Right atrium auricular region (tissue), 2 donors: ENCODE results near the gene LRRC37A3. TPM values are rescaled to one million over a fixed set of nuclear protein-coding genes. Genes with fewer than 3 reads are reported as not detected.
A peak's percentile ranks its signal among the peaks of the same experiment; 100 is the strongest.
"Not testable (repeated sequence)": the region's sequence is repeated elsewhere in the genome, so short reads cannot be mapped to it uniquely, and the experiment has no call there.

ENCODE experiments used
- DNase-seq: peaks from one replicate; pipeline ENCODE4 v3.0.0-alpha.2; 2019; ENCODE audit warnings: low spot score
- H3K27ac ChIP-seq, 2 donors: fragments of 200-600 bp; sonication (generic); 1 replicate in 1 of 2; 2 replicates in 1 of 2; pipeline ENCODE4 v1.5.1; 2016 to 2019
- H3K27me3 ChIP-seq, 2 donors: fragments of 200-600 bp; sonication (generic); one replicate each; pipeline versions ENCODE4 v1.5.1 to v1.6.0; 2017 to 2019
- H3K36me3 ChIP-seq: fragments of 200-600 bp; sonication (generic); one replicate; pipeline ENCODE4 v1.5.1; 2016
- H3K4me1 ChIP-seq, 2 donors: fragments of 200-600 bp; sonication (generic); one replicate each; pipeline versions ENCODE4 v1.5.1 to v1.6.0; 2017 to 2019
- H3K4me3 ChIP-seq, 2 donors: fragments of 200-600 bp; sonication (generic); 1 replicate in 1 of 2; 2 replicates in 1 of 2; pipeline ENCODE4 v1.5.1; 2017 to 2019; ENCODE audit warnings: mild to moderate bottlenecking in 1 of 2, moderate library complexity in 1 of 2
- H3K9me3 ChIP-seq, 2 donors: fragments of 200-600 bp; sonication (generic); one replicate each; pipeline ENCODE4 v1.5.1; 2019
- total RNA-seq, 2 donors: library from RNA; depleted of rRNA; stranded (reverse); fragments of >200 nt; gene quantifications; one replicate each; pipeline ENCODE4 v1.1.0, GENCODE V29; 2016
- TF ChIP-seq, protein P1 (sequence below), 2 donors: fragments of 200-600 bp; sonication (generic); IDR thresholded peaks; one replicate each; pipeline ENCODE4 v1.5.1; 2019; ENCODE audit warnings: antibody characterized with exemption in 2 of 2

LRRC37A3 gene
- total RNA-seq, result 1 to 10 TPM; 1.9 to 2.0 TPM

DNA sequence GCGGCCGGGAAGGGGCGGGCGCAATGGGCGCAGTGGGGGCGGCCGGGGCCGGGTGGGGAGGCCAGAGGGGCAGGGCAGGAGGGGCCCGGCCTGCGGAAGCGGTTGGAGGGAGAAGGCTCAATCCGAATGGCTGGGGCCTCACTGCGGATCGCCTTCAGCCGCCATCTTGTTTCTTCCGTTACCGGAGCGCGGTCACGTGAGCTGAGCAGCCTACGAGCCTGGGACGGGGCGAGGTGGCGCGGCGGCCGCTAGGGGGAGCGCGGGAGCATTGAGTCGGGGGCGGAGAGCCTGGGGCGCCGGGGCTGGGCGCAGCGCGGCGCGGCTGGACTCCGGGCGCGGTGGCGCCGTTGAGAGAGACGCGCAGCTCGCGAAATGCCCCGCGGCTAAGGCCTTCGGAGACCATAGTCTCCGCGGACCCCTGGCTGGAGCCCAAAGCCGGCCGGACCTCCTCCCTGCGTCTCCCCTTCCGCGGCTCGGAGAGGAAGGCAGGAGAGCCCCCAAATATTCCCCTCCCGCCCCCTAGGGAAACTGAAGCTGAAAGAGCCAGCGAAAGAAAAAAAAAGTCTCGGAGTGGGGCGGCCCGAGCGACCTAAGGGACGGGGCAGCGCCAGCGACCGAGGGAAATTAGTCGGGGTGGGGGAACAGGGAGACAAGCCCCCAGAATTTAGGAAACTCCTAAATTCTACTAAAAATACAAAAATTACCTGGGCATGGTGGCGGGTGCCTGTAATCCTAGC lies at the start of gene LRRC37A3:
Gene LRRC37A3, minus strand, starts transcription at position 190 of the 737 bp plus-strand sequence. CDS start 22,221 bp downstream, outside the sequence.
- peak; percentile 97 for DNase-seq
- peak within 1 kb of the TSS; percentile 74 to 85 for H3K4me3 ChIP-seq
- not testable (repeated sequence) for H3K9me3 ChIP-seq, H3K4me1 ChIP-seq, H3K27me3 ChIP-seq, H3K36me3 ChIP-seq
- peak within 1 kb of the TSS; percentile 90 to 95 for H3K27ac ChIP-seq
- TF ChIP-seq, protein P1, sequence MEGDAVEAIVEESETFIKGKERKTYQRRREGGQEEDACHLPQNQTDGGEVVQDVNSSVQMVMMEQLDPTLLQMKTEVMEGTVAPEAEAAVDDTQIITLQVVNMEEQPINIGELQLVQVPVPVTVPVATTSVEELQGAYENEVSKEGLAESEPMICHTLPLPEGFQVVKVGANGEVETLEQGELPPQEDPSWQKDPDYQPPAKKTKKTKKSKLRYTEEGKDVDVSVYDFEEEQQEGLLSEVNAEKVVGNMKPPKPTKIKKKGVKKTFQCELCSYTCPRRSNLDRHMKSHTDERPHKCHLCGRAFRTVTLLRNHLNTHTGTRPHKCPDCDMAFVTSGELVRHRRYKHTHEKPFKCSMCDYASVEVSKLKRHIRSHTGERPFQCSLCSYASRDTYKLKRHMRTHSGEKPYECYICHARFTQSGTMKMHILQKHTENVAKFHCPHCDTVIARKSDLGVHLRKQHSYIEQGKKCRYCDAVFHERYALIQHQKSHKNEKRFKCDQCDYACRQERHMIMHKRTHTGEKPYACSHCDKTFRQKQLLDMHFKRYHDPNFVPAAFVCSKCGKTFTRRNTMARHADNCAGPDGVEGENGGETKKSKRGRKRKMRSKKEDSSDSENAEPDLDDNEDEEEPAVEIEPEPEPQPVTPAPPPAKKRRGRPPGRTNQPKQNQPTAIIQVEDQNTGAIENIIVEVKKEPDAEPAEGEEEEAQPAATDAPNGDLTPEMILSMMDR (IDR thresholded peaks at IDR 0.05), result peak; percentile 95 to 97

DNA sequence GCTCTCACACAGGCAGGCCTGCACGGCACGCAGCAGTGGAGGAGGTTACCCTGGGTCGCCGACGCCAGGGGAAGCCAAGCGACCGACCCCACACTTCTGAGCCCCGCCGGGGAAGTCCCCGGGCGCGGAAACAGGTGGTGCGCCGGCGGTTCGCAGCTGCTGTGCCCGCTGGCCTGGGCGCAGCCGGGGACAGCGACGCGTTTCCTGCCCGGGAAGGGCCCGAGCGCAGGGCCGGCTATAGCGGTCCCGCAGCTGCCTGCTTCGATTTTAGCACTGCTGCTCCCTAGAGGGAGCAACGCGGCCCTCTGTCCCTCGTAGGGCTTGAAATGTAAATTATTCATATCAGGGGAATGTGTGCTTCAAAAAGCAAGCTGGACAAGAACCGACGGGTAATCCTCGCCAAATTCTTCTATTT lies 46.6 kb upstream of the LRRC37A3 start:
- peak; percentile 64 for DNase-seq
- Histone ChIP-seq H3K27ac (peak overlapping the region; percentile 66 to 79), H3K4me3 (peak overlapping the region; percentile 33 to 47), H3K4me1 (peaks cover 0 to 15% of the 10 kb centered on the region in 2 donors)
- not testable (repeated sequence) for H3K27me3 ChIP-seq, H3K36me3 ChIP-seq, H3K9me3 ChIP-seq
- TF ChIP-seq, protein P1 (IDR thresholded peaks at IDR 0.05), result peak; percentile 28 to 59

DNA sequence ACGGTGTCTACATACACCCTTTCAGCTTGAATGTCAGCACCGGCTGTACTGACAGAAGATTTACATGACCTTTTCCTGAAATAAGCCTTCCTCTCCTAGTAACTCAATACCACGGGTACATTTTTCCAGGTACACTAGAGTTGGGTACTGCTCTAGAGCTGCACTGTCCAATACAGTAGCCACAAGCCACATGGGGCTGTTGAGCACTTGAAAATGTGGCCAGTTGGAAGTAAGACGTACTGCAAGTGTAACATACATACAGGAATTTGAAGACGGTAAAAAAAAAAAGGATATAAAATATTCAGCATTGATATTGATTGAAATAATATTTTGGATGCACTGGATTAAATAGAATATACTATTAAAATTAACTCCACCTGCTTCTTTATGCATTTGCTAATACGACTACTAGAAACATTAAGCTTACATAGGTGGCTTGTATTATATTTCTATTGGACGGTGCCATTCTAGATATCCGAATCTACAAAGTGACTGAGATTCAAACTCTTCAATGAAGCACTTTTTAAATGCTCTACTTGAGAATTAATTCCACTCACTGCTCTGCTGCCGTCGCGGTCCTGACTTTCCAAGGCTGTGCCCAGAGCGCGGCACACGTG lies 46.1 kb upstream of the LRRC37A3 start:
- H3K9me3 ChIP-seq, H3K36me3 ChIP-seq, DNase-seq, H3K27me3 ChIP-seq: not testable (repeated sequence)
- Histone ChIP-seq H3K27ac (peak overlapping the region; percentile 66 to 79), H3K4me1 (peaks cover 0 to 15% of the 10 kb centered on the region in 2 donors), H3K4me3 (peak overlapping the region; percentile 33 to 47)

DNA sequence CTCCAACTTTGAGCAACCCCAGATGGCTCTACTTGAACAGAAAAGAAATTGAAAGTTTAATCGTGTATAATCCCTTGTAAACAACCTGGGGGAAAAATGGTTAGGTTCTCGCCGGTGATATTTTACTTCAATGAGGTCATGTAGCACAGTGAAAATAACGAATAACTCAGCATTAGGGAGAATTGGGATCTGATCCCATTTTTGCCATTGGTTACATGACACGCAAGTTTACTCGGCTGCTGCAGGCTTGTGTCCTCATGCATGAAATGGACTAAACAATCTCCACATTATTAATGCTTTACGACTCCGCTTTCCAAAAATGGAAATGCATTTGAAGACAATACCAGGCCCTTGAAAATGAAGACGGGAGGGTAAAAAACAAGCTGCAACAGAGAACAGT lies 45.5 kb upstream of the LRRC37A3 start:
- Histone ChIP-seq H3K36me3 (no peaks in the 10 kb centered on the region), H3K4me1 (peaks cover 0 to 15% of the 10 kb centered on the region in 2 donors), H3K27ac (no peak overlapping the region), H3K9me3 (no peaks in the 10 kb centered on the region), H3K4me3 (no peak overlapping the region), H3K27me3 (no peaks in the 10 kb centered on the region)
- DNase-seq, result no peak
- TF ChIP-seq, protein P1 (IDR thresholded peaks at IDR 0.05), result no peak

DNA sequence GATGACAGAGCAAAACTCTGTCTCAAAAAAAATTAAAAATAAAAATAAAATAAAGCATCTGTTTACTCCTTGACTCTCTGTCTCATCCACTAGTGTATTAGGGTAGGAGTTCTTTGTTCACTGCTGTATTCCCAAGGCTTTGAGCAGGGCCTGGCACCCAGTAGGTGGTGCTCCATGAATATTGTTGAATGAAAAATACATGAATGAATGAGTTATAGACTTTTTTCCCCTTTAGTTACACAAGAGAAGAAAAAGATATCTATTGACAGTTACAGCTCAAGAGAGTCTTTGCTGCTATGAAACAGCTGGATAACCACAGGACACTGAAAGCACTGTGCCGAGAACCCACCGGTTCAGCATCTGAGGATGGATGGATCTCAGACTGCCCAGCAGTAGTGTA lies 44.5 kb upstream of the LRRC37A3 start:
- H3K4me1 ChIP-seq, result peaks cover 0 to 15% of the 10 kb centered on the region in 2 donors
- not testable (repeated sequence) for H3K9me3 ChIP-seq, H3K27me3 ChIP-seq, H3K4me3 ChIP-seq, DNase-seq, H3K27ac ChIP-seq, H3K36me3 ChIP-seq

DNA sequence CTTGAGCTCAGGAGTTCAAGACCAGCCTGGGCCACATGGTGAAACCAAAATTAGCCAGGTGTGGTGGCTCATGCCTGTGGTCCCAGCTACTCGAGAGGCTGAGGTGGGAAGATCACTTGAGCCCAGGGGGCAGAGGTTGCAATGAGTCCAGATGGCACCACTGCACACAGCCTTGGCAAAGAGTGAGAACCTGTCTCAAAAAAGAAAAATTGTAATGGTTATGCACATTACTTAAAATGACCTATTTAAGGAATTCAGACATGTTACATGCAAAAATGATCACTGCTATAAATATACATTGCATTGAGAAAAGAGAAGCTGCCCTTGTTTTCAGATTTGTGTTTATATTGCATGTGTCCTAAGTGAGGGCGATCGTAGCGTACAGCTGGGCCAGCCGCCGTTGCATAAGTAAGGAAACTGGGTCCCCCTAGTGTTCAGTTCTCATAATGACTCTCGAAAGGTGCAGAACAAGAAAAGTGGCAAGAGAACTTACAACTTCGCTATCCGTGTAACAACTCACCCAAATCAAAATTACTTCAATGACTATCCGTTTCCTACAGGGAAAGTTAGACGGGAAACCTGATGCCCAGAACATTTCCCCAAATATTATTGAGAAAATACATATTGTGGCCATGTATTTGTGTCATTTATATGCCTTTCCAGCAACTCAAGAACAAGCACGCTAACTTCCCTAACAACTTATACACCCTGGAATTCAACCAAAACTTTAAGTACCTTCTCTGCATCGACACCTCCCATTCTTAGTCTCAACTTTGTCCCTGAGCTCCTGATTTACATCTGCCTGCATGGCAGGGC lies 42.5 kb upstream of the LRRC37A3 start:
- Histone ChIP-seq H3K4me1 (peaks cover 0 to 15% of the 10 kb centered on the region in 2 donors), H3K4me3 (peak overlapping the region in 1 of 2 donors; percentile 26), H3K27ac (peak overlapping the region in 1 of 2 donors; percentile 41)
- TF ChIP-seq, protein P1 (IDR thresholded peaks at IDR 0.05), result peak; percentile 46 to 78
- DNase-seq, result peak; percentile 75
- H3K27me3 ChIP-seq, H3K9me3 ChIP-seq, H3K36me3 ChIP-seq: not testable (repeated sequence)
